ENCODE data around the gene C20orf204.

- TF ChIP-seq, protein P1, sequence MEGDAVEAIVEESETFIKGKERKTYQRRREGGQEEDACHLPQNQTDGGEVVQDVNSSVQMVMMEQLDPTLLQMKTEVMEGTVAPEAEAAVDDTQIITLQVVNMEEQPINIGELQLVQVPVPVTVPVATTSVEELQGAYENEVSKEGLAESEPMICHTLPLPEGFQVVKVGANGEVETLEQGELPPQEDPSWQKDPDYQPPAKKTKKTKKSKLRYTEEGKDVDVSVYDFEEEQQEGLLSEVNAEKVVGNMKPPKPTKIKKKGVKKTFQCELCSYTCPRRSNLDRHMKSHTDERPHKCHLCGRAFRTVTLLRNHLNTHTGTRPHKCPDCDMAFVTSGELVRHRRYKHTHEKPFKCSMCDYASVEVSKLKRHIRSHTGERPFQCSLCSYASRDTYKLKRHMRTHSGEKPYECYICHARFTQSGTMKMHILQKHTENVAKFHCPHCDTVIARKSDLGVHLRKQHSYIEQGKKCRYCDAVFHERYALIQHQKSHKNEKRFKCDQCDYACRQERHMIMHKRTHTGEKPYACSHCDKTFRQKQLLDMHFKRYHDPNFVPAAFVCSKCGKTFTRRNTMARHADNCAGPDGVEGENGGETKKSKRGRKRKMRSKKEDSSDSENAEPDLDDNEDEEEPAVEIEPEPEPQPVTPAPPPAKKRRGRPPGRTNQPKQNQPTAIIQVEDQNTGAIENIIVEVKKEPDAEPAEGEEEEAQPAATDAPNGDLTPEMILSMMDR (IDR thresholded peaks at IDR 0.05): no peak
- no peak for TF ChIP-seq POLR2A (IDR thresholded peaks at IDR 0.05)
- no peak for TF ChIP-seq EP300 (IDR thresholded peaks at IDR 0.05)
Measured at GRCh38 chr20:64010711-64011237, 25.2 kb upstream of the C20orf204 start.

Measured in tibial nerve (tissue), 4 donors.